Measurements from ENCODE around the gene FIZ1. TPM values are rescaled to one million over a fixed set of nuclear protein-coding genes. Genes with fewer than 3 reads are reported as not detected.

FIZ1 gene
- total RNA-seq, 4 donors from 2014 or later, result 8.3 to 17.3 (median 11.4) TPM

GRCh38 chr19:55590617-55591016, 8.7 kb downstream of the FIZ1 start:
- H3K27me3 ChIP-seq, result peaks cover 0 to 10% (median 0%) of the 10 kb centered on the region in 4 donors
- H3K27ac ChIP-seq (replicated peaks in 1 of 4), result no peak overlapping the region
- H3K36me3 ChIP-seq, result peaks cover 0 to 38% (median 29%) of the 10 kb centered on the region in 4 donors
- 86% methylated on average over 8 of the region's 10 CpGs for WGBS
- DNase-seq (ENCODE audit: extremely low spot score), result no peak
- TF ChIP-seq POLR2A (IDR thresholded peaks at IDR 0.05; ENCODE audit: low read depth), result no peak
- TF ChIP-seq CTCF (IDR thresholded peaks at IDR 0.05), result no peak
- TF ChIP-seq EP300 (IDR thresholded peaks at IDR 0.05), result no peak
- no peak for TF ChIP-seq POLR2AphosphoS5 (IDR thresholded peaks at IDR 0.05)
- H3K9me3 ChIP-seq, result no peaks in the 10 kb centered on the region
- H3K4me3 ChIP-seq, result no peak overlapping the region
- intact Hi-C loops (cut with DNase I), result no loop called here
- peaks cover 15 to 24% (median 23%) of the 10 kb centered on the region in 4 donors for H3K4me1 ChIP-seq

GRCh38 chr19:55590109-55590508, 9.2 kb downstream of the FIZ1 start:
- H3K4me3 ChIP-seq, result no peak overlapping the region
- intact Hi-C loops (cut with DNase I), result no loop called here
- 60% methylated on average over 7 of the region's 7 CpGs for WGBS
- H3K36me3 ChIP-seq, result peaks cover 0 to 33% (median 24%) of the 10 kb centered on the region in 4 donors
- no peaks in the 10 kb centered on the region for H3K9me3 ChIP-seq
- H3K27me3 ChIP-seq, result peaks cover 0 to 10% (median 0%) of the 10 kb centered on the region in 4 donors
- H3K27ac ChIP-seq (replicated peaks in 1 of 4), result no peak overlapping the region
- H3K4me1 ChIP-seq, result peaks cover 17 to 28% (median 26%) of the 10 kb centered on the region in 4 donors
- TF ChIP-seq POLR2AphosphoS5 (IDR thresholded peaks at IDR 0.05) (no peak), POLR2A (IDR thresholded peaks at IDR 0.05; ENCODE audit: low read depth) (no peak), CTCF (IDR thresholded peaks at IDR 0.05) (no peak)
- no peak for DNase-seq (ENCODE audit: extremely low spot score)

- Histone ChIP-seq H3K27ac (replicated peaks in 1 of 4) (no peak overlapping the region), H3K36me3 (peaks cover 0 to 24% (median 19%) of the 10 kb centered on the region in 4 donors), H3K4me3 (no peak overlapping the region), H3K9me3 (no peaks in the 10 kb centered on the region), H3K27me3 (peaks cover 0 to 10% (median 0%) of the 10 kb centered on the region in 4 donors), H3K4me1 (peaks cover 17 to 28% (median 26%) of the 10 kb centered on the region in 4 donors)
- WGBS, result 89% methylated on average over 8 of the region's 8 CpGs
- no peak for DNase-seq (ENCODE audit: extremely low spot score)
- intact Hi-C loops (cut with DNase I), result no loop called here
- no peak for TF ChIP-seq CTCF (IDR thresholded peaks at IDR 0.05)
- no peak for TF ChIP-seq POLR2AphosphoS5 (IDR thresholded peaks at IDR 0.05)
- no peak for TF ChIP-seq EP300 (IDR thresholded peaks at IDR 0.05)
- TF ChIP-seq POLR2A (IDR thresholded peaks at IDR 0.05; ENCODE audit: low read depth), result no peak
Measured at GRCh38 chr19:55588738-55589137, 10.6 kb downstream of the FIZ1 start.

GRCh38 chr19:55586976-55587668, 12.2 kb downstream of the FIZ1 start:
- Histone ChIP-seq H3K4me1 (peaks cover 17 to 32% (median 30%) of the 10 kb centered on the region in 4 donors), H3K27ac (replicated peaks in 1 of 4) (peak overlapping the region in 1 of 4 donors; percentile 20), H3K27me3 (peaks cover 0 to 10% (median 0%) of the 10 kb centered on the region in 4 donors), H3K4me3 (peak overlapping the region; percentile 26 to 57 (median 42)), H3K36me3 (peaks cover 0 to 8% (median 7%) of the 10 kb centered on the region in 4 donors), H3K9me3 (no peaks in the 10 kb centered on the region)
- no peak for TF ChIP-seq EP300 (IDR thresholded peaks at IDR 0.05)
- peak in 1 of 2 donors; percentile 45 for TF ChIP-seq POLR2AphosphoS5 (IDR thresholded peaks at IDR 0.05)
- TF ChIP-seq POLR2A (IDR thresholded peaks at IDR 0.05; ENCODE audit: low read depth), result no peak
- no peak for TF ChIP-seq CTCF (IDR thresholded peaks at IDR 0.05)
- 1% methylated on average over 37 of the region's 40 CpGs for WGBS
- intact Hi-C loops (cut with DNase I), result no loop called here
- peak; percentile 96 for DNase-seq (ENCODE audit: extremely low spot score)

Measured in esophagus muscularis mucosa (tissue), 4 donors.